GM19463 (cell line): ENCODE measurements around the gene TTLL10.

Source experiments
- ATAC-seq: cut with Tn5 transposase; IDR thresholded peaks from one replicate; pipeline ENCODE4 v1.9.1; 2021; ENCODE audit warnings: mild to moderate bottlenecking, moderate library complexity; ENCODE audit not compliant: unreplicated experiment

TTLL10 gene

GRCh38 chr1:1157033-1157365 lies 16.7 kb upstream of the TTLL10 start:
- no peak for ATAC-seq

- peak; percentile 42 for ATAC-seq
Measured at GRCh38 chr1:1157426-1157913, 16.2 kb upstream of the TTLL10 start.

GRCh38 chr1:1157914-1158710 lies 15.6 kb upstream of the TTLL10 start:
- peak; percentile 39 for ATAC-seq

GRCh38 chr1:1160281-1160930 lies 13.3 kb upstream of the TTLL10 start:
- no peak for ATAC-seq

GRCh38 chr1:1161078-1161682 lies 12.5 kb upstream of the TTLL10 start:
- no peak for ATAC-seq

GRCh38 chr1:1161683-1162079 lies 12.0 kb upstream of the TTLL10 start:
- no peak for ATAC-seq

GRCh38 chr1:1162597-1163537 lies 10.8 kb upstream of the TTLL10 start:
- no peak for ATAC-seq

- no peak for ATAC-seq
Measured at GRCh38 chr1:1163538-1164070, 10.1 kb upstream of the TTLL10 start.

- no peak for ATAC-seq
Measured at GRCh38 chr1:1164361-1164700, 9.3 kb upstream of the TTLL10 start.

GRCh38 chr1:1164701-1165451 lies 8.8 kb upstream of the TTLL10 start:
- no peak for ATAC-seq

- ATAC-seq, result no peak
Measured at GRCh38 chr1:1165485-1165884, 8.2 kb upstream of the TTLL10 start.

- no peak for ATAC-seq
Measured at GRCh38 chr1:1165900-1166421, 7.7 kb upstream of the TTLL10 start.

GRCh38 chr1:1166642-1167397 lies 6.9 kb upstream of the TTLL10 start:
- ATAC-seq, result no peak

GRCh38 chr1:1167398-1167821 lies 6.3 kb upstream of the TTLL10 start:
- no peak for ATAC-seq

- no peak for ATAC-seq
Measured at GRCh38 chr1:1167841-1168450, 5.7 kb upstream of the TTLL10 start.

- no peak for ATAC-seq
Measured at GRCh38 chr1:1168451-1169411, 4.9 kb upstream of the TTLL10 start.

- ATAC-seq, result no peak
Measured at GRCh38 chr1:1169429-1170214, 4.1 kb upstream of the TTLL10 start.
